Uterus (tissue), 2 donors: ENCODE data around the gene POMT2.

Experiments
- CTCF ChIP-seq, 4 experiments: fragments of 200-600 bp in 2 of 4; fragments of 450-650 bp in 2 of 4; sonication (generic) in 2 of 4; IDR thresholded peaks; one replicate each; pipeline ENCODE4 v1.5.1; 2016 to 2019; ENCODE audit warnings: antibody characterized with exemption in 4 of 4, mild to moderate bottlenecking in 2 of 4, moderate library complexity in 1 of 4
- POLR2A ChIP-seq, 2 donors: fragments of 450-650 bp; IDR thresholded peaks; one replicate each; pipeline ENCODE4 v1.6.1; 2016; ENCODE audit warnings: antibody characterized with exemption in 2 of 2, mild to moderate bottlenecking in 1 of 2, moderate library complexity in 1 of 2

GRCh38 chr14:77279719-77280118, 41.0 kb downstream of the POMT2 start:
- no peak for TF ChIP-seq CTCF (IDR thresholded peaks at IDR 0.05)
- TF ChIP-seq POLR2A (IDR thresholded peaks at IDR 0.05), result no peak
